KMS-11 (cell line): ENCODE data around the gene CPEB2.

Source experiments
- H2AFZ ChIP-seq: fragments of 200-600 bp; sonication (generic); 2 replicates; pipeline ENCODE4 v1.6.1; 2016; ENCODE audit warnings: antibody characterized with exemption, mixed run types, low read depth
- H3K27ac ChIP-seq: fragments of 200-600 bp; sonication (generic); 2 replicates; pipeline ENCODE4 v1.6.1; 2016; ENCODE audit warnings: mild to moderate bottlenecking, mixed run types
- H3K27me3 ChIP-seq: fragments of 200-600 bp; sonication (generic); 2 replicates; pipeline ENCODE4 v1.6.1; 2017; ENCODE audit warnings: mild to moderate bottlenecking, low read depth, mixed run types, moderate library complexity; ENCODE audit not compliant: insufficient read depth
- H3K36me3 ChIP-seq: fragments of 200-600 bp; sonication (generic); 2 replicates; pipeline ENCODE4 v1.6.1; 2017; ENCODE audit warnings: mild to moderate bottlenecking, mixed run types; ENCODE audit not compliant: insufficient read depth
- H3K4me1 ChIP-seq: fragments of 200-600 bp; sonication (generic); 2 replicates; pipeline ENCODE4 v1.6.1; 2016; ENCODE audit warnings: mild to moderate bottlenecking, low read depth, mixed run types; ENCODE audit not compliant: poor library complexity, severe bottlenecking
- H3K4me2 ChIP-seq: fragments of 200-600 bp; sonication (generic); 2 replicates; pipeline ENCODE4 v1.7.0; 2016; ENCODE audit warnings: mild to moderate bottlenecking, mixed run types
- H3K4me3 ChIP-seq: fragments of 200-600 bp; sonication (generic); IDR thresholded peaks from 2 replicates; pipeline ENCODE4 v1.6.1; 2017; ENCODE audit warnings: low read depth, low read length, mixed read lengths; ENCODE audit not compliant: insufficient read depth
- H3K79me2 ChIP-seq: fragments of 200-600 bp; sonication (generic); 2 replicates; pipeline ENCODE4 v1.6.1; 2016; ENCODE audit warnings: low read depth, mixed run types; ENCODE audit not compliant: insufficient read depth
- H3K9ac ChIP-seq: fragments of 200-600 bp; sonication (generic); 2 replicates; pipeline ENCODE4 v1.6.1; 2016; ENCODE audit warnings: mild to moderate bottlenecking, mixed run types
- H4K20me1 ChIP-seq: fragments of 200-600 bp; sonication (generic); 2 replicates; pipeline ENCODE4 v1.6.1; 2016; ENCODE audit warnings: mild to moderate bottlenecking, mixed run types; ENCODE audit not compliant: insufficient read depth
- TF ChIP-seq, protein P1 (sequence below): fragments of 200-600 bp; sonication (generic); conservative IDR thresholded peaks from 2 replicates; pipeline ENCODE4 v1.6.1; 2017; ENCODE audit warnings: low read depth, mild to moderate bottlenecking, antibody characterized with exemption, low read length, moderate library complexity, mixed read lengths

The CPEB2 gene

DNA sequence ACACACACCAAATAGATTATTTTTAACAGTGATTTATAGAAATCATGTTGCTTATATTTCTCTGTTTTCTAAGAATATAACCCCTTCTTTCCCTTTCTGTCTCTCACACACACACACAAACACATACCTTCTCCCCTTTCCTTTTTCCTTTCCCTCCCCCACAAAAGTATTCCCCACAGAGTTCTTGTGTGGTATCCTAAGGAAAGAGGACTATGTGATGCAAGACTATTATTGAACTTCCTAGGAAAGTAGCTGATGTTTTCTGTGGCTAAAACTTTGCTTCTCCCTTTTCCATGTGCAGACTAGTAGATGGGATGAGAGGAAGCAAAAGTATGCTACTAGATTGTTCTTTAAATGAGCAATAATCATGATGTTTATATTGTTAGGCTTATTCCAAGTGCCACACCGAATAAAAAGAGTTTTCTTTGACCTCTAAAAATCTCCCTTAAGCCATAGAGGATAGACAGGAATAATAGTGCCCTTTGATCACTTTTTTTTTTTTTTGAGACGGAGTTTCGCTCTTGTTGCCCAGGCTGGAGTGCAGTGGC lies 38.7 kb downstream of the CPEB2 start:
- H3K4me1 ChIP-seq, result no peaks in the 10 kb centered on the region
- no peaks in the 10 kb centered on the region for H3K27me3 ChIP-seq
- H3K9ac ChIP-seq, result no peak overlapping the region
- no peak overlapping the region for H3K4me2 ChIP-seq
- H3K27ac ChIP-seq, result no peak overlapping the region
- 0 out of 2 replicates have a peak, but pooled peaks cover 5% of the 10 kb centered on the region for H4K20me1 ChIP-seq
- peaks cover 62% of the 10 kb centered on the region; the same call in 1 of the 2 replicates for H3K79me2 ChIP-seq
- no peaks in the 10 kb centered on the region for H3K36me3 ChIP-seq
- TF ChIP-seq, protein P1, sequence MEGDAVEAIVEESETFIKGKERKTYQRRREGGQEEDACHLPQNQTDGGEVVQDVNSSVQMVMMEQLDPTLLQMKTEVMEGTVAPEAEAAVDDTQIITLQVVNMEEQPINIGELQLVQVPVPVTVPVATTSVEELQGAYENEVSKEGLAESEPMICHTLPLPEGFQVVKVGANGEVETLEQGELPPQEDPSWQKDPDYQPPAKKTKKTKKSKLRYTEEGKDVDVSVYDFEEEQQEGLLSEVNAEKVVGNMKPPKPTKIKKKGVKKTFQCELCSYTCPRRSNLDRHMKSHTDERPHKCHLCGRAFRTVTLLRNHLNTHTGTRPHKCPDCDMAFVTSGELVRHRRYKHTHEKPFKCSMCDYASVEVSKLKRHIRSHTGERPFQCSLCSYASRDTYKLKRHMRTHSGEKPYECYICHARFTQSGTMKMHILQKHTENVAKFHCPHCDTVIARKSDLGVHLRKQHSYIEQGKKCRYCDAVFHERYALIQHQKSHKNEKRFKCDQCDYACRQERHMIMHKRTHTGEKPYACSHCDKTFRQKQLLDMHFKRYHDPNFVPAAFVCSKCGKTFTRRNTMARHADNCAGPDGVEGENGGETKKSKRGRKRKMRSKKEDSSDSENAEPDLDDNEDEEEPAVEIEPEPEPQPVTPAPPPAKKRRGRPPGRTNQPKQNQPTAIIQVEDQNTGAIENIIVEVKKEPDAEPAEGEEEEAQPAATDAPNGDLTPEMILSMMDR, result no peak
- H3K4me3 ChIP-seq, result no peak overlapping the region
- H2AFZ ChIP-seq, result no peak overlapping the region

DNA sequence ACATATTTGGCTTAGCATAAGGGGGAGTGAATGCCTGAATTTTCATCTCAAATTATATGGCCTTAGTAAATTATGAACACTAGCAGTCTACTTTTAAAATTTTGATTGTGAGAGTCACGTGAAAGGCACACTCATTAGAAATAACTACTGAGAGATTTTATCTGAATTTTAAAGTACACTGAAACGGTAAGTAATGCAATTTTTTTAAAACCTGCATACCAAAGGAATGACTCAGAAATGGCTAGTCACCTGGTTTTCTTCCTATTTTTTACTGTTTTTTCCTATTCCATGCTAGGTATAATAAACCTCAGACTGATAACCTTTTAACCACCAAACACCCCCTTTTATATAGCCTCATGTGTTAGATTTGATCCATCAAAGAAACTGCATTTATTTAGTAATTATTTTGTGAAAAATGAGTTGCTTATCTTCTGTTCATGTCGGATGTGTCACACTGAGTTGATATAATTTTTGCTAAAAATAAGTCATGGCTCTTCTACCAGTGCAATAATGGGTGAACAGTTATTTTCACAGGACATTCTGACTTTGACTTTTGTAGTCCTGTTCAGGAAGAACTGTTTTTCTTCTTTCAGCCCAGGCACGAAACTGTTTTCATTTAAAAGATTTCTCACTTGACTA lies 40.4 kb downstream of the CPEB2 start:
- Histone ChIP-seq H3K9ac (no peak overlapping the region), H3K4me3 (no peak overlapping the region), H3K27me3 (no peaks in the 10 kb centered on the region), H3K36me3 (no peaks in the 10 kb centered on the region), H3K4me2 (no peak overlapping the region), H3K27ac (no peak overlapping the region), H3K4me1 (no peaks in the 10 kb centered on the region), H2AFZ (no peak overlapping the region), H3K79me2 (peaks cover 62% of the 10 kb centered on the region; the same call in 1 of the 2 replicates), H4K20me1 (0 out of 2 replicates have a peak, but pooled peaks cover 5% of the 10 kb centered on the region)
- TF ChIP-seq, protein P1, result no peak

DNA sequence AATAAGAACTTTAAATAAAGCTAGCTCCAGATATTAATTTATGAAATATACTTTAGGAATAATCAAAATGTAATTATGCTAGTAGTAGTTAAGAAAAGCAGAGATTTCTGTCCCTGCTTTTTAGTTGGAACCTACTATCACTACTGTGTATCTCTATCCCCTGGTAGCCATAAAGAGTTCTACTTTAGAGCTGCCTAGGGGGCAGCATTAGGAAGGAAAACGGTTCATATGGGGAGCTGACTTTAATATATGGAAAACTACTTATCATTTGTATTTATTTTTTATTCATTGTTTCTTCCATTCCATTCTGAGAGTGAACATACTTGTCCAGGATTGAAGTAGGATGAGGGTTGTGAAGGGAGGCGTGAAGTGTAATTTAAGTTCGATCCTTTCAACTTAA lies 40.9 kb downstream of the CPEB2 start:
- H3K27ac ChIP-seq, result no peak overlapping the region
- H3K9ac ChIP-seq, result no peak overlapping the region

DNA sequence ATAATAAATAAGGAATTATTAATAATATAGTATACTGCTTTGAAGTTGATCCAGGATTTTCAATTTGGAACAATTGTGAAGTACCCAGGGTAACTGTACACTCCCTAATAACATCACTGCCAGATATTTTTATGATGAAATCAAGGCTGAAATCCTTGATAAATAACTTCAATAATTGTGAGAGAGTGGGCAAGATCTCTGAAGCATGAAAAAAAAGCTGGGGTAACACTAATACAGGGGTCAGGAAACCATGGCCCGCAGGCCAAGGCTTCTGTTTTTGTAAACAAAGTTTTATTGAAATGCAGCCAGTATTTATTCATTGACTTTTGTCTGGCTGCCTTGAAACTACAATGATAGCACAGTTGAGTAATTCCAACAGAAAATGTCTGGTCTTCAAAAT lies 41.6 kb downstream of the CPEB2 start:
- TF ChIP-seq, protein P1, result no peak
- Histone ChIP-seq H4K20me1 (no peaks in the 10 kb centered on the region), H3K4me3 (no peak overlapping the region), H3K27ac (no peak overlapping the region), H3K36me3 (0 out of 2 replicates have a peak, but pooled peaks cover 4% of the 10 kb centered on the region), H3K4me2 (no peak overlapping the region), H3K9ac (no peak overlapping the region), H3K4me1 (no peaks in the 10 kb centered on the region), H2AFZ (no peak overlapping the region), H3K27me3 (no peaks in the 10 kb centered on the region), H3K79me2 (peaks cover 62% of the 10 kb centered on the region; the same call in 1 of the 2 replicates)

More for the DNA sequence above, 40.9 kb downstream of the CPEB2 start:
- Histone ChIP-seq H3K79me2 (peaks cover 62% of the 10 kb centered on the region; the same call in 1 of the 2 replicates), H3K4me2 (no peak overlapping the region), H4K20me1 (no peaks in the 10 kb centered on the region), H3K4me3 (no peak overlapping the region), H3K36me3 (no peaks in the 10 kb centered on the region), H2AFZ (no peak overlapping the region), H3K27me3 (no peaks in the 10 kb centered on the region), H3K4me1 (no peaks in the 10 kb centered on the region)
- TF ChIP-seq, protein P1, result no peak
